Brain microvascular endothelial cell (primary cell): ENCODE data around the gene BAAT.

ENCODE experiments used
- DNase-seq: peaks from one replicate; pipeline ENCODE4 v3.0.0-alpha.2; 2020
- H3K27ac ChIP-seq: fragments of 250-450 bp; sonication (Bioruptor Pico); 2 replicates; pipeline ENCODE4 v1.5.1; 2020; ENCODE audit warnings: mild to moderate bottlenecking, moderate library complexity
- H3K27me3 ChIP-seq: fragments of 250-450 bp; sonication (Bioruptor Pico); replicated peaks from 2 replicates; pipeline ENCODE4 v1.5.1; 2020; ENCODE audit warnings: mild to moderate bottlenecking
- H3K36me3 ChIP-seq: fragments of 250-450 bp; sonication (Bioruptor Pico); replicated peaks from 2 replicates; pipeline ENCODE4 v1.5.1; 2020; ENCODE audit warnings: mild to moderate bottlenecking
- H3K4me3 ChIP-seq: 2 replicates; pipeline ENCODE4 v1.5.1; 2011; ENCODE audit warnings: low read depth, mild to moderate bottlenecking, control low read depth, low read length, moderate library complexity
- CTCF ChIP-seq: IDR thresholded peaks from 2 replicates; pipeline ENCODE4 v1.5.1; 2011; ENCODE audit warnings: low read depth, mild to moderate bottlenecking, moderate library complexity, low read length, control low read depth, inconsistent platforms; ENCODE audit errors: missing control alignments
- in situ Hi-C: cut with HindIII; loops from 2 replicates; pipeline ENCODE4 v1.10.0; 2017; ENCODE audit warnings: low sequenced_read_pairs, low pct_ligation_motif_present

BAAT gene

GRCh38 chr9:101354765-101355708 is 29.8 kb downstream of the BAAT start:
- TF ChIP-seq CTCF: no peak
- DNase-seq: no peak
- in situ Hi-C loops: no loop called here
- no peaks in the 10 kb centered on the region for H3K27me3 ChIP-seq
- H3K4me3 ChIP-seq: no peak overlapping the region
- H3K27ac ChIP-seq: no peak overlapping the region
- no peaks in the 10 kb centered on the region for H3K36me3 ChIP-seq

- Histone ChIP-seq H3K4me3 (no peak overlapping the region), H3K27me3 (no peaks in the 10 kb centered on the region), H3K36me3 (no peaks in the 10 kb centered on the region), H3K27ac (no peak overlapping the region)
- DNase-seq: no peak
- no peak for TF ChIP-seq CTCF
- in situ Hi-C loops: no loop called here
Observed at GRCh38 chr9:101354143-101354764, 30.6 kb downstream of the BAAT start.

GRCh38 chr9:101353683-101354082 is 31.1 kb downstream of the BAAT start:
- Histone ChIP-seq H3K36me3 (no peaks in the 10 kb centered on the region), H3K27me3 (no peaks in the 10 kb centered on the region), H3K4me3 (no peak overlapping the region), H3K27ac (no peak overlapping the region)
- TF ChIP-seq CTCF: no peak
- in situ Hi-C loops: no loop called here
- no peak for DNase-seq

- TF ChIP-seq CTCF: no peak
- DNase-seq: no peak
- H3K27me3 ChIP-seq: no peaks in the 10 kb centered on the region
- H3K36me3 ChIP-seq: no peaks in the 10 kb centered on the region
- no peak overlapping the region for H3K27ac ChIP-seq
- no peak overlapping the region for H3K4me3 ChIP-seq
- in situ Hi-C loops: no loop called here
Observed at GRCh38 chr9:101352892-101353463, 31.8 kb downstream of the BAAT start.

GRCh38 chr9:101350285-101350684 is 34.5 kb downstream of the BAAT start:
- H3K27me3 ChIP-seq: no peaks in the 10 kb centered on the region
- H3K4me3 ChIP-seq: no peak overlapping the region
- in situ Hi-C loops: no loop called here
- no peaks in the 10 kb centered on the region for H3K36me3 ChIP-seq
- DNase-seq: no peak
- TF ChIP-seq CTCF: no peak
- no peak overlapping the region for H3K27ac ChIP-seq
